HG02840 (cell line): ENCODE results near the gene PTPN2.
"Not testable (repeated sequence)": the region's sequence is repeated elsewhere in the genome, so short reads cannot be mapped to it uniquely, and the experiment has no call there.

Experiments used
- ATAC-seq: cut with Tn5 transposase; IDR thresholded peaks from one replicate; pipeline ENCODE4 v1.9.1; 2021; ENCODE audit warnings: mild to moderate bottlenecking, moderate library complexity, moderate number of reproducible peaks; ENCODE audit not compliant: unreplicated experiment, low FRiP score

PTPN2 gene

GRCh38 chr18:12777500-12777944, 106.5 kb downstream of the PTPN2 start:
- ATAC-seq = no peak

GRCh38 chr18:12776821-12777471, 107.1 kb downstream of the PTPN2 start:
- no peak for ATAC-seq

- ATAC-seq = not testable (repeated sequence)
Measured at GRCh38 chr18:12776415-12776814, 107.6 kb downstream of the PTPN2 start.

GRCh38 chr18:12774982-12775381, 109.1 kb downstream of the PTPN2 start:
- no peak for ATAC-seq

- ATAC-seq = no peak
Measured at GRCh38 chr18:12773369-12773768, 110.7 kb downstream of the PTPN2 start.

GRCh38 chr18:12772111-12772510, 111.9 kb downstream of the PTPN2 start:
- ATAC-seq = no peak

- no peak for ATAC-seq
Measured at GRCh38 chr18:12770469-12771219, 113.4 kb downstream of the PTPN2 start.

GRCh38 chr18:12769644-12770440, 114.2 kb downstream of the PTPN2 start:
- ATAC-seq = no peak

GRCh38 chr18:12769136-12769535, 114.9 kb downstream of the PTPN2 start:
- ATAC-seq = no peak

- ATAC-seq = no peak
Measured at GRCh38 chr18:12768625-12769024, 115.4 kb downstream of the PTPN2 start.

GRCh38 chr18:12767580-12768155, 116.4 kb downstream of the PTPN2 start:
- no peak for ATAC-seq

GRCh38 chr18:12766986-12767433, 117.0 kb downstream of the PTPN2 start:
- ATAC-seq = no peak

- no peak for ATAC-seq
Measured at GRCh38 chr18:12765586-12765985, 118.5 kb downstream of the PTPN2 start.

GRCh38 chr18:12765126-12765525, 118.9 kb downstream of the PTPN2 start:
- no peak for ATAC-seq

- not testable (repeated sequence) for ATAC-seq
Measured at GRCh38 chr18:12758566-12758965, 125.5 kb downstream of the PTPN2 start.

- ATAC-seq = not testable (repeated sequence)
Measured at GRCh38 chr18:12756619-12757239, 127.3 kb downstream of the PTPN2 start.

GRCh38 chr18:12755606-12756005, 128.4 kb downstream of the PTPN2 start:
- not testable (repeated sequence) for ATAC-seq

- ATAC-seq = no peak
Measured at GRCh38 chr18:12754511-12754910, 129.5 kb downstream of the PTPN2 start.

- no peak for ATAC-seq
Measured at GRCh38 chr18:12751891-12752290, 132.1 kb downstream of the PTPN2 start.

- no peak for ATAC-seq
Measured at GRCh38 chr18:12751503-12751884, 132.5 kb downstream of the PTPN2 start.
